Vagina (tissue), 2 donors: ENCODE data around the gene TIE1.

Experiments
- POLR2A ChIP-seq, 2 donors: fragments of 450-650 bp; IDR thresholded peaks; one replicate each; pipeline ENCODE4 v1.6.1; 2017; ENCODE audit warnings: antibody characterized with exemption in 2 of 2, mild to moderate bottlenecking in 2 of 2, moderate library complexity in 2 of 2
- TF ChIP-seq, protein P1 (sequence below), 3 experiments: fragments of 450-650 bp in 2 of 3; fragments of 200-600 bp in 1 of 3; sonication (generic) in 1 of 3; IDR thresholded peaks; one replicate each; pipeline ENCODE4 v1.5.1; 2017 to 2019; ENCODE audit warnings: antibody characterized with exemption in 3 of 3, mild to moderate bottlenecking in 2 of 3, moderate library complexity in 2 of 3

DNA sequence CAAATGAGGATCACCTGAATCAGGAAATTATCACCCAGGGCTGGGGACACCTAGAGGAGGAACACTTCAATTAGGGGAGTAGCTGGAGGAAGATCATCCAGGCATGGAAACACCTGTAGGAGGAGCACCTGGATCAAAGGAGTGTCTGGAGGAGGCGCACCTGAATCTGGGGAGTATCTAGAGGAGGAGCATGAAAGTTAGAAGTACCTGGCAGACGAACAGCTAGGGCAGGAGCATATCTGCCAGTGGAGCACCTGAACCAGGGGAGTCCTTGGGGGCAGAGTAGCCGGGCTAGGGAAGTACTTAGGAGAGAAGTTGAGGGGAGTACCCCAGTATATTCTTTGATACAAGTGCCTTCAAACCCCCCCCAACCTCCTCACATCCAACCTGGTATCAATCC, 16.7 kb upstream of the TIE1 start:
- no peak for TF ChIP-seq POLR2A (IDR thresholded peaks at IDR 0.05)
- TF ChIP-seq, protein P1, sequence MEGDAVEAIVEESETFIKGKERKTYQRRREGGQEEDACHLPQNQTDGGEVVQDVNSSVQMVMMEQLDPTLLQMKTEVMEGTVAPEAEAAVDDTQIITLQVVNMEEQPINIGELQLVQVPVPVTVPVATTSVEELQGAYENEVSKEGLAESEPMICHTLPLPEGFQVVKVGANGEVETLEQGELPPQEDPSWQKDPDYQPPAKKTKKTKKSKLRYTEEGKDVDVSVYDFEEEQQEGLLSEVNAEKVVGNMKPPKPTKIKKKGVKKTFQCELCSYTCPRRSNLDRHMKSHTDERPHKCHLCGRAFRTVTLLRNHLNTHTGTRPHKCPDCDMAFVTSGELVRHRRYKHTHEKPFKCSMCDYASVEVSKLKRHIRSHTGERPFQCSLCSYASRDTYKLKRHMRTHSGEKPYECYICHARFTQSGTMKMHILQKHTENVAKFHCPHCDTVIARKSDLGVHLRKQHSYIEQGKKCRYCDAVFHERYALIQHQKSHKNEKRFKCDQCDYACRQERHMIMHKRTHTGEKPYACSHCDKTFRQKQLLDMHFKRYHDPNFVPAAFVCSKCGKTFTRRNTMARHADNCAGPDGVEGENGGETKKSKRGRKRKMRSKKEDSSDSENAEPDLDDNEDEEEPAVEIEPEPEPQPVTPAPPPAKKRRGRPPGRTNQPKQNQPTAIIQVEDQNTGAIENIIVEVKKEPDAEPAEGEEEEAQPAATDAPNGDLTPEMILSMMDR (IDR thresholded peaks at IDR 0.05) = no peak
